Measurements from ENCODE around the gene WDR18.

- TF ChIP-seq POLR2A (IDR thresholded peaks at IDR 0.05; ENCODE audit: low read length) (no peak), GATA1 (IDR thresholded peaks at IDR 0.05; ENCODE audit: low read depth, low read length) (no peak)
Observed at GRCh38 chr19:945401-946252, 38.5 kb upstream of the WDR18 start.
